Measurements from ENCODE around the gene TPST1.
"Not testable (repeated sequence)": the region's sequence is repeated elsewhere in the genome, so short reads cannot be mapped to it uniquely, and the experiment has no call there.

Gene TPST1

GRCh38 chr7:66339141-66339540, 134.0 kb downstream of the TPST1 start:
- DNase-seq, result no peak

- no peak for DNase-seq
Observed at GRCh38 chr7:66344166-66344565, 139.0 kb downstream of the TPST1 start.

- DNase-seq, result no peak
Observed at GRCh38 chr7:66348531-66348930, 143.4 kb downstream of the TPST1 start.

- no peak for DNase-seq
Observed at GRCh38 chr7:66348959-66349358, 143.8 kb downstream of the TPST1 start.

- no peak for DNase-seq
Observed at GRCh38 chr7:66352071-66352470, 146.9 kb downstream of the TPST1 start.

GRCh38 chr7:66353547-66353946, 148.4 kb downstream of the TPST1 start:
- no peak for DNase-seq

GRCh38 chr7:66355756-66356155, 150.6 kb downstream of the TPST1 start:
- no peak for DNase-seq

GRCh38 chr7:66356277-66356721, 151.2 kb downstream of the TPST1 start:
- DNase-seq, result no peak

- DNase-seq, result no peak
Observed at GRCh38 chr7:66357087-66357486, 152.0 kb downstream of the TPST1 start.

- DNase-seq, result no peak
Observed at GRCh38 chr7:66359656-66360211, 154.6 kb downstream of the TPST1 start.

GRCh38 chr7:66362136-66362535, 157.0 kb downstream of the TPST1 start:
- DNase-seq, result no peak

- DNase-seq, result no peak
Observed at GRCh38 chr7:66363635-66364034, 158.5 kb downstream of the TPST1 start.

GRCh38 chr7:66365031-66365430, 159.9 kb downstream of the TPST1 start:
- DNase-seq, result not testable (repeated sequence)

- DNase-seq, result no peak
Observed at GRCh38 chr7:66371096-66371824, 166.1 kb downstream of the TPST1 start.

GRCh38 chr7:66374141-66374840, 169.2 kb downstream of the TPST1 start:
- DNase-seq, result not testable (repeated sequence)

GRCh38 chr7:66376264-66376945, 171.3 kb downstream of the TPST1 start:
- no peak for DNase-seq

- no peak for DNase-seq
Observed at GRCh38 chr7:66377045-66377444, 171.9 kb downstream of the TPST1 start.

- no peak for DNase-seq
Observed at GRCh38 chr7:66377714-66378113, 172.6 kb downstream of the TPST1 start.

GRCh38 chr7:66379542-66380160, 174.5 kb downstream of the TPST1 start:
- no peak for DNase-seq

- DNase-seq, result no peak
Observed at GRCh38 chr7:66380272-66380888, 175.2 kb downstream of the TPST1 start.

- DNase-seq, result not testable (repeated sequence)
Observed at GRCh38 chr7:66382182-66382923, 177.2 kb downstream of the TPST1 start.
